OCI-LY3 (cell line): Measurements from ENCODE around the gene CSTPP1.

ENCODE experiments used
- EZH2phosphoT487 ChIP-seq: fragments of 200-600 bp; shearing (Covaris generic); IDR thresholded peaks from 2 replicates; pipeline ENCODE4 v1.6.1; 2018; ENCODE audit warnings: antibody characterized with exemption, mixed run types, low read depth
- TF ChIP-seq, protein P1 (sequence below): fragments of 200-600, 300-600 bp; sonication (generic); IDR thresholded peaks from 2 replicates; pipeline ENCODE4 v1.5.1; 2014; ENCODE audit warnings: antibody characterized with exemption, low read length, low read depth

DNA sequence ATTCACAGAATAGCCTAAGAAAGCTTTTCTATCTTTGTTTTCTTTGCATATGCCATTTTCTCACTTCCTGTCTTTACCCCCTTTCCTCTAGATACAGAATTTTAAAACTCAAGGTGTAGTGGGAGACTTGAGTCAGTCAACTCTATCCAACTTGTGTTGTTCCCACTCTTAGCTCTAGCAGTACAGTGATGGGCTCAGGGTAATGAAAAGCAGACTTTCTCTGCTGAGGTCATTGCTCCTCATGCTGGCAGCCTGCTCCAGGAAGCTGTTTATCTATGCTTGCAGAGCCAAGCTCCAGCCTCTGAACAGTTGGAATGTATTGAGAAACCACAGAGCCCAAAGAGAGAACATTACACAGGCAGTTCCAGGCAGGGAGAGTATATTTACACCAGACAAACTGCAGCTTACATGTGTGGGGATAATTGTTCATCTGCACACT is 68.1 kb downstream of the CSTPP1 start:
- TF ChIP-seq, protein P1, sequence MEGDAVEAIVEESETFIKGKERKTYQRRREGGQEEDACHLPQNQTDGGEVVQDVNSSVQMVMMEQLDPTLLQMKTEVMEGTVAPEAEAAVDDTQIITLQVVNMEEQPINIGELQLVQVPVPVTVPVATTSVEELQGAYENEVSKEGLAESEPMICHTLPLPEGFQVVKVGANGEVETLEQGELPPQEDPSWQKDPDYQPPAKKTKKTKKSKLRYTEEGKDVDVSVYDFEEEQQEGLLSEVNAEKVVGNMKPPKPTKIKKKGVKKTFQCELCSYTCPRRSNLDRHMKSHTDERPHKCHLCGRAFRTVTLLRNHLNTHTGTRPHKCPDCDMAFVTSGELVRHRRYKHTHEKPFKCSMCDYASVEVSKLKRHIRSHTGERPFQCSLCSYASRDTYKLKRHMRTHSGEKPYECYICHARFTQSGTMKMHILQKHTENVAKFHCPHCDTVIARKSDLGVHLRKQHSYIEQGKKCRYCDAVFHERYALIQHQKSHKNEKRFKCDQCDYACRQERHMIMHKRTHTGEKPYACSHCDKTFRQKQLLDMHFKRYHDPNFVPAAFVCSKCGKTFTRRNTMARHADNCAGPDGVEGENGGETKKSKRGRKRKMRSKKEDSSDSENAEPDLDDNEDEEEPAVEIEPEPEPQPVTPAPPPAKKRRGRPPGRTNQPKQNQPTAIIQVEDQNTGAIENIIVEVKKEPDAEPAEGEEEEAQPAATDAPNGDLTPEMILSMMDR = no peak
- no peak for TF ChIP-seq EZH2phosphoT487
